Endothelial cell of umbilical vein (primary cell): ENCODE results near the gene GAS7. TPM values are rescaled to one million over a fixed set of nuclear protein-coding genes. Genes with fewer than 3 reads are reported as not detected.
"Not testable (repeated sequence)": the region's sequence is repeated elsewhere in the genome, so short reads cannot be mapped to it uniquely, and the experiment has no call there.

Experiments
- BruUV-seq: library from RNA; stranded (reverse); fragments of 400-500 nt; replicated peaks from 2 replicates; lab custom pipeline; 2021; lab: Mats Ljungman, UMichigan
- CTCF ChIA-PET: fragments of 300-600, 350-600 bp; sonication (Branson Sonifier 250); formaldehyde crosslinking; loops from one replicate; lab custom pipeline; 2021; ENCODE audit warnings: antibody characterized with exemption, inconsistent platforms; lab: Charles Lee
- POLR2A ChIA-PET: fragments of 300-600, 350-600 bp; sonication (Branson Sonifier 250); formaldehyde crosslinking; loops from one replicate; lab custom pipeline; 2021; ENCODE audit warnings: antibody characterized with exemption, inconsistent platforms; lab: Charles Lee
- DNase-seq: peaks from one replicate; pipeline ENCODE4 v3.0.0-alpha.2; 2011; ENCODE audit warnings: low read depth, low spot score
- FAIRE-seq: peaks from 2 replicates; lab custom pipeline; 2011; peaks lifted over from hg19 to GRCh38; lab: Jason Lieb, UNC
- H2AFZ ChIP-seq: 2 replicates; pipeline ENCODE4 v1.6.0; 2012; ENCODE audit warnings: low read depth, low read length, control low read depth, inconsistent platforms
- H3K27ac ChIP-seq: 2 replicates; pipeline ENCODE4 v1.5.1; 2011; ENCODE audit warnings: low read depth, mild to moderate bottlenecking, control low read depth, low read length, moderate library complexity; ENCODE audit not compliant: insufficient read depth
- H3K27me3 ChIP-seq, 2 experiments: 2 replicates each; pipeline versions ENCODE4 v1.6.0 to v1.6.1; 2011; ENCODE audit warnings: low read length in 2 of 2, mixed read lengths in 1 of 2; ENCODE audit not compliant: control insufficient read depth in 2 of 2, insufficient read depth in 2 of 2
- H3K36me3 ChIP-seq, 2 experiments: 2 replicates in 1 of 2; 3 replicates in 1 of 2; pipeline ENCODE4 v1.5.1; 2011; ENCODE audit warnings: low read length in 2 of 2, mild to moderate bottlenecking in 1 of 2, moderate library complexity in 1 of 2; ENCODE audit not compliant: control insufficient read depth in 2 of 2, insufficient read depth in 2 of 2; ENCODE audit errors: extremely low read depth in 1 of 2
- H3K4me1 ChIP-seq: 3 replicates; pipeline ENCODE4 v1.5.1; 2011; ENCODE audit warnings: mild to moderate bottlenecking, low read length; ENCODE audit not compliant: control insufficient read depth, insufficient read depth; ENCODE audit errors: extremely low read depth
- H3K4me2 ChIP-seq: 2 replicates; pipeline ENCODE4 v1.6.1; 2011; ENCODE audit warnings: low read length, control low read depth, mixed read lengths; ENCODE audit not compliant: insufficient read depth
- H3K4me3 ChIP-seq, 3 experiments: fragments of 200-600 bp in 1 of 3; sonication (generic), shearing (Covaris generic) in 1 of 3; replicated peaks in 1 of 3; 2 replicates each; pipeline ENCODE4 v1.5.1; 2011 to 2016; ENCODE audit warnings: control low read depth in 3 of 3, low read length in 3 of 3, mild to moderate bottlenecking in 2 of 3, inconsistent platforms in 1 of 3, low read depth in 1 of 3, moderate library complexity in 1 of 3; ENCODE audit not compliant: insufficient read depth in 1 of 3
- H3K79me2 ChIP-seq: 2 replicates; pipeline ENCODE4 v1.6.0; 2012; ENCODE audit warnings: low read length, inconsistent platforms; ENCODE audit not compliant: control insufficient read depth, insufficient read depth
- H3K9ac ChIP-seq: replicated peaks from 2 replicates; pipeline ENCODE3; 2011; ENCODE audit warnings: low read length, control low read depth; ENCODE audit not compliant: insufficient read depth; ENCODE audit errors: extremely low read depth
- H3K9me1 ChIP-seq: replicated peaks from 3 replicates; pipeline ENCODE4 v1.6.0; 2011; ENCODE audit warnings: mild to moderate bottlenecking, low read length; ENCODE audit not compliant: control insufficient read depth, insufficient read depth; ENCODE audit errors: extremely low read depth
- H3K9me3 ChIP-seq: replicated peaks from 2 replicates; pipeline ENCODE4 v1.5.1; 2012; ENCODE audit warnings: low read length, inconsistent platforms; ENCODE audit not compliant: control insufficient read depth, insufficient read depth
- H4K20me1 ChIP-seq: replicated peaks from 2 replicates; pipeline ENCODE3; 2011; ENCODE audit warnings: mild to moderate bottlenecking, low read length; ENCODE audit not compliant: control insufficient read depth, insufficient read depth; ENCODE audit errors: extremely low read depth
- CTCF ChIP-seq, 2 donors: IDR thresholded peaks; 1 replicate in 1 of 2; 2 replicates in 1 of 2; pipeline ENCODE4 v1.5.1; 2011; ENCODE audit warnings: low read length in 2 of 2, mild to moderate bottlenecking in 2 of 2, moderate library complexity in 2 of 2, control low read depth in 1 of 2, inconsistent platforms in 1 of 2, low read depth in 1 of 2; ENCODE audit not compliant: insufficient read depth in 1 of 2; ENCODE audit errors: extremely low read depth in 1 of 2
- EZH2 ChIP-seq: IDR thresholded peaks from 2 replicates; pipeline ENCODE4 v1.6.1; 2012; ENCODE audit warnings: borderline replicate concordance, low read depth, mild to moderate bottlenecking, moderate library complexity, low read length, inconsistent platforms; ENCODE audit not compliant: severe bottlenecking
- FOS ChIP-seq: IDR thresholded peaks from 2 replicates; pipeline ENCODE4 v1.6.1; 2011; ENCODE audit warnings: mild to moderate bottlenecking, low read length, moderate library complexity, borderline replicate concordance; ENCODE audit not compliant: insufficient read depth
- GATA2 ChIP-seq: IDR thresholded peaks from 2 replicates; pipeline ENCODE4 v1.7.0; 2011; ENCODE audit warnings: low read depth, mild to moderate bottlenecking, moderate library complexity, mixed read lengths, low read length; ENCODE audit not compliant: insufficient read length, insufficient read depth
- JUN ChIP-seq: IDR thresholded peaks from 2 replicates; pipeline ENCODE4 v1.6.1; 2011; ENCODE audit warnings: borderline replicate concordance, low read depth; ENCODE audit not compliant: insufficient read length, insufficient read depth
- MAX ChIP-seq: IDR thresholded peaks from 2 replicates; pipeline ENCODE4 v1.6.1; 2011; ENCODE audit not compliant: insufficient read depth, insufficient read length
- MYC ChIP-seq: IDR thresholded peaks from one replicate; pipeline ENCODE4 v1.6.1; 2011; ENCODE audit warnings: mild to moderate bottlenecking, low read depth, low read length
- POLR2A ChIP-seq: IDR thresholded peaks from 2 replicates; pipeline ENCODE4 v1.6.1; 2012; ENCODE audit warnings: low read depth, mild to moderate bottlenecking, control low read depth, low read length
- POLR2AphosphoS5 ChIP-seq: IDR thresholded peaks from 2 replicates; pipeline ENCODE4 v1.6.1; 2012; ENCODE audit warnings: low read depth, mild to moderate bottlenecking, control low read depth, low read length, moderate library complexity; ENCODE audit not compliant: insufficient read depth
- dilution Hi-C: fragments of 300-500 bp; cut with MboI; formaldehyde crosslinking; loops from one replicate; pipeline ENCODE4 v1.15.0; 2019; ENCODE audit warnings: low sequenced_read_pairs; ENCODE audit not compliant: extremely low pct_ligation_motif_present
- intact Hi-C: fragments of 100-400 bp; cut with micrococcal nuclease; formaldehyde crosslinking; loops from one replicate; pipeline ENCODE4 v1.10.0; 2022
- polyA plus RNA-seq, 4 experiments: library from polyadenylated mRNA; depleted of rRNA in 3 of 4; stranded (reverse) in 3 of 4; unstranded in 1 of 4; fragments of >200 nt; gene quantifications; 2 replicates each; pipeline versions ENCODE4 v1.2.1 to v1.2.3, GENCODE V29; 2011 to 2012; ENCODE audit warnings: missing spikeins in 1 of 4
- total RNA-seq: library from RNA; stranded (reverse); gene quantifications from 2 replicates; pipeline ENCODE4 v1.2.3, GENCODE V29; 2021

Gene GAS7
- total and polyA plus RNA-seq, 2 donors (not counting 3 experiments of a cell fraction or from before 2014, with no cell fraction given), result not detected

GRCh38 chr17:10096596-10096995 lies 101.8 kb downstream of the GAS7 start:
- Histone ChIP-seq H3K27me3 (no peaks in the 10 kb centered on the region), H3K27ac (no peak overlapping the region), H4K20me1 (no peaks in the 10 kb centered on the region), H2AFZ (no peak overlapping the region), H3K9me1 (no peaks in the 10 kb centered on the region), H3K4me1 (no peaks in the 10 kb centered on the region), H3K4me2 (no peak overlapping the region), H3K4me3 (no peak overlapping the region), H3K79me2 (no peaks in the 10 kb centered on the region), H3K36me3 (no peaks in the 10 kb centered on the region), H3K9me3 (peaks cover 6% of the 10 kb centered on the region), H3K9ac (no peak overlapping the region)
- FAIRE-seq, result no peak
- dilution Hi-C loops (no loop called here), intact Hi-C loops (no loop called here)
- CTCF ChIA-PET, result no interaction called here
- no peak for DNase-seq
- POLR2A ChIA-PET, result no interaction called here
- no peak for TF ChIP-seq MYC
- TF ChIP-seq FOS, result no peak
- no peak for TF ChIP-seq CTCF (IDR thresholded peaks at IDR 0.05; ENCODE audit: extremely low read depth in 1 of 2, insufficient read depth in 1 of 2, low read depth in 1 of 2, low read length in 2 of 2)
- no peak for TF ChIP-seq EZH2
- no peak for TF ChIP-seq POLR2A
- TF ChIP-seq JUN, result no peak
- no peak for TF ChIP-seq GATA2
- no peak for TF ChIP-seq POLR2AphosphoS5
- TF ChIP-seq MAX, result no peak
- BruUV-seq, result no TSS peak

GRCh38 chr17:10095295-10095694 lies 103.1 kb downstream of the GAS7 start:
- H3K4me2 ChIP-seq, H2AFZ ChIP-seq, DNase-seq, H3K79me2 ChIP-seq, BruUV-seq, H4K20me1 ChIP-seq, H3K4me3 ChIP-seq, H3K36me3 ChIP-seq, FAIRE-seq, CTCF ChIA-PET, H3K9me3 ChIP-seq, H3K9ac ChIP-seq, H3K27ac ChIP-seq, H3K27me3 ChIP-seq, intact Hi-C loops, H3K9me1 ChIP-seq, POLR2A ChIA-PET, dilution Hi-C loops, H3K4me1 ChIP-seq: not testable (repeated sequence)
